Liver (tissue), 3 donors: ENCODE measurements around the gene SNX15.

Experiments used
- HNF4G ChIP-seq: IDR thresholded peaks from 2 replicates; pipeline ENCODE4 v1.6.1; 2016; ENCODE audit warnings: antibody characterized with exemption
- ZBTB33 ChIP-seq: IDR thresholded peaks from 2 replicates; pipeline ENCODE4 v1.6.1; 2016; ENCODE audit warnings: antibody characterized with exemption
- TF ChIP-seq, protein P1 (sequence below): fragments of 150-350 bp; IDR thresholded peaks from 2 replicates; pipeline ENCODE4 v1.5.1; 2017; ENCODE audit warnings: improper control_type of control experiment, low read depth, low read length; ENCODE audit not compliant: missing input control
- donor health status: healthy.
- donor health status: healthy.

DNA sequence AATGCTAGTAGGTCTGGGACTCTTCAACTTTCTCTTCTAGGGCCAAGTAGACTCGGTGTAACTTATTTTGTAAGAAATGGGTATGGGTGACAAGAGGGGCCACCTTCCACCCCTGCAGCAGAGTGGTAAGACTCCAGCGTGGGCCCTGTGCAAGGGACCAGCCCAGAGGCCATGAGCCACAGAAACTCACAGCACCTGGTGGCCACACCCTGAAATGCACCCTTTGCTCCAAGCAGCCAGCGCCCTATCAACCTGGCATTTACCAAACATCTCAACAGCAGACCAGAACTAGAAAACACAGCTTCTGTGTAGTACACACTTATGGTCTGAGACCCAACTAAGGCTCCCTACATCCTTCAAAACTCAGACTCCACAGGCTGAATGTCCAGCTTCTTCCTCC lies 50.9 kb downstream of the SNX15 start:
- TF ChIP-seq HNF4G (no peak), ZBTB33 (no peak)
- TF ChIP-seq, protein P1, sequence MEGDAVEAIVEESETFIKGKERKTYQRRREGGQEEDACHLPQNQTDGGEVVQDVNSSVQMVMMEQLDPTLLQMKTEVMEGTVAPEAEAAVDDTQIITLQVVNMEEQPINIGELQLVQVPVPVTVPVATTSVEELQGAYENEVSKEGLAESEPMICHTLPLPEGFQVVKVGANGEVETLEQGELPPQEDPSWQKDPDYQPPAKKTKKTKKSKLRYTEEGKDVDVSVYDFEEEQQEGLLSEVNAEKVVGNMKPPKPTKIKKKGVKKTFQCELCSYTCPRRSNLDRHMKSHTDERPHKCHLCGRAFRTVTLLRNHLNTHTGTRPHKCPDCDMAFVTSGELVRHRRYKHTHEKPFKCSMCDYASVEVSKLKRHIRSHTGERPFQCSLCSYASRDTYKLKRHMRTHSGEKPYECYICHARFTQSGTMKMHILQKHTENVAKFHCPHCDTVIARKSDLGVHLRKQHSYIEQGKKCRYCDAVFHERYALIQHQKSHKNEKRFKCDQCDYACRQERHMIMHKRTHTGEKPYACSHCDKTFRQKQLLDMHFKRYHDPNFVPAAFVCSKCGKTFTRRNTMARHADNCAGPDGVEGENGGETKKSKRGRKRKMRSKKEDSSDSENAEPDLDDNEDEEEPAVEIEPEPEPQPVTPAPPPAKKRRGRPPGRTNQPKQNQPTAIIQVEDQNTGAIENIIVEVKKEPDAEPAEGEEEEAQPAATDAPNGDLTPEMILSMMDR, result peak; percentile 77
